VCaP (cell line): ENCODE measurements around the gene CWC27.

ENCODE experiments used
- H3K27ac ChIP-seq: fragments of 450-650 bp; 2 replicates; pipeline ENCODE4 v1.5.1; 2017
- CTCF ChIP-seq: fragments of 450-650 bp; conservative IDR thresholded peaks from 2 replicates; pipeline ENCODE4 v1.5.1; 2017; ENCODE audit warnings: mild to moderate bottlenecking, moderate library complexity

Gene CWC27

GRCh38 chr5:65010841-65011240 is 242.1 kb downstream of the CWC27 start:
- no peak overlapping the region for H3K27ac ChIP-seq
- TF ChIP-seq CTCF: no peak

- TF ChIP-seq CTCF: no peak
- H3K27ac ChIP-seq: no peak overlapping the region
Measured at GRCh38 chr5:65012301-65012892, 243.7 kb downstream of the CWC27 start.

- TF ChIP-seq CTCF: no peak
- H3K27ac ChIP-seq: no peak overlapping the region
Measured at GRCh38 chr5:65013166-65013565, 244.4 kb downstream of the CWC27 start.

- H3K27ac ChIP-seq: no peak overlapping the region
- no peak for TF ChIP-seq CTCF
Measured at GRCh38 chr5:65014769-65015168, 246.0 kb downstream of the CWC27 start.

- no peak for TF ChIP-seq CTCF
- H3K27ac ChIP-seq: no peak overlapping the region
Measured at GRCh38 chr5:65015767-65016166, 247.0 kb downstream of the CWC27 start.

- TF ChIP-seq CTCF: no peak
- H3K27ac ChIP-seq: no peak overlapping the region
Measured at GRCh38 chr5:65017636-65018035, 248.9 kb downstream of the CWC27 start.

- no peak for TF ChIP-seq CTCF
- no peak overlapping the region for H3K27ac ChIP-seq
Measured at GRCh38 chr5:65018763-65019162, 250.0 kb downstream of the CWC27 start.
